K562 (cell line): ENCODE measurements around the gene TAF1A. TPM values are rescaled to one million over a fixed set of nuclear protein-coding genes. Genes with fewer than 3 reads are reported as not detected.
A peak's percentile ranks its signal among the peaks of the same experiment; 100 is the strongest.

Experiments
- ATAC-seq: fragments of 200-7000 bp; cut with Tn5 transposase; 3 replicates; pipeline ENCODE4 v1.9.1; 2020; ENCODE audit warnings: moderate library complexity
- BruUV-seq: library from RNA; stranded (reverse); fragments of 400-500 nt; replicated peaks from 2 replicates; lab custom pipeline; 2021; lab: Mats Ljungman, UMichigan
- CTCF ChIA-PET: fragments of 300-600 bp; formaldehyde crosslinking; extraction: SDS; loops from one replicate; lab custom pipeline; 2021; ENCODE audit warnings: low intra/inter-chr PET ratio; lab: Yijun Ruan, JAX
- POLR2A ChIA-PET: fragments of 300-600, 350-650 bp; sonication (Branson Sonifier 250); formaldehyde crosslinking; extraction: SDS; loops from one replicate; lab custom pipeline; 2021; ENCODE audit warnings: antibody characterized with exemption, inconsistent platforms; lab: Yijun Ruan, JAX
- DNase-seq, 4 experiments: peaks; one replicate each; pipeline versions ENCODE4 v3.0.0 to v3.0.0-alpha.2; 2011 to 2018; ENCODE audit warnings: low spot score in 3 of 4, mixed read lengths in 3 of 4; ENCODE audit errors: extremely low read depth in 1 of 4
- FAIRE-seq: peaks from 2 replicates; lab custom pipeline; 2011; peaks lifted over from hg19 to GRCh38; lab: Jason Lieb, UNC
- H2AFZ ChIP-seq: 2 replicates; pipeline ENCODE4 v1.6.0; 2011; ENCODE audit warnings: low read depth, low read length, control low read depth, inconsistent platforms
- H3K27ac ChIP-seq: fragments of 200-600 bp; 3 replicates; pipeline ENCODE4 v1.8.0; 2011; ENCODE audit warnings: low read depth, mild to moderate bottlenecking, control low read depth, inconsistent platforms, low read length, moderate library complexity, mixed read lengths; ENCODE audit errors: extremely low read depth
- H3K27me3 ChIP-seq, 2 experiments: fragments of 300-600 bp in 1 of 2; 2 replicates in 1 of 2; 3 replicates in 1 of 2; pipeline versions ENCODE4 v1.6.0 to v1.8.0; 2011; ENCODE audit warnings: inconsistent platforms in 2 of 2, low read length in 2 of 2, mild to moderate bottlenecking in 1 of 2, mixed read lengths in 1 of 2, moderate library complexity in 1 of 2; ENCODE audit not compliant: control insufficient read depth in 2 of 2, insufficient read depth in 2 of 2
- H3K36me3 ChIP-seq: fragments of 300-600 bp; 3 replicates; pipeline ENCODE4 v1.8.0; 2011; ENCODE audit warnings: mild to moderate bottlenecking, low read length, inconsistent platforms; ENCODE audit not compliant: control insufficient read depth, insufficient read depth
- H3K4me1 ChIP-seq, 2 experiments: fragments of 200-600 bp in 1 of 2; replicated peaks in 1 of 2; 2 replicates in 1 of 2; 3 replicates in 1 of 2; pipeline versions ENCODE4 v1.5.1 to v1.8.0; 2011; ENCODE audit warnings: inconsistent platforms in 2 of 2, low read length in 2 of 2, mild to moderate bottlenecking in 1 of 2, mixed read lengths in 1 of 2, moderate library complexity in 1 of 2; ENCODE audit not compliant: control insufficient read depth in 2 of 2, insufficient read depth in 2 of 2
- H3K4me2 ChIP-seq: 2 replicates; pipeline ENCODE4 v1.6.1; 2011; ENCODE audit warnings: low read length, control low read depth, inconsistent platforms, mixed read lengths; ENCODE audit not compliant: insufficient read depth
- H3K4me3 ChIP-seq: fragments of 200-600 bp; sonication (generic), shearing (Covaris generic); 2 replicates; pipeline ENCODE4 v1.5.1; 2016; ENCODE audit warnings: control low read depth, inconsistent platforms
- H3K79me2 ChIP-seq: fragments of 200-600 bp; 3 replicates; pipeline ENCODE4 v1.8.0; 2011; ENCODE audit warnings: low read length, inconsistent platforms; ENCODE audit not compliant: control insufficient read depth, insufficient read depth
- H3K9ac ChIP-seq, 2 experiments: 2 replicates each; pipeline versions ENCODE4 v1.6.0 to v1.6.1; 2011; ENCODE audit warnings: low read depth in 2 of 2, low read length in 2 of 2, control low read depth in 1 of 2, inconsistent platforms in 1 of 2, mild to moderate bottlenecking in 1 of 2, mixed read lengths in 1 of 2; ENCODE audit not compliant: insufficient read depth in 1 of 2
- H3K9me1 ChIP-seq: one replicate; pipeline ENCODE4 v1.6.0; 2011; ENCODE audit warnings: inconsistent platforms, mild to moderate bottlenecking, low read length, moderate library complexity; ENCODE audit not compliant: control insufficient read depth, insufficient read depth
- H3K9me3 ChIP-seq: replicated peaks from 2 replicates; pipeline ENCODE4 v1.5.1; 2011; ENCODE audit warnings: low read depth, low read length, inconsistent platforms; ENCODE audit not compliant: control insufficient read depth, insufficient read depth
- H4K20me1 ChIP-seq: replicated peaks from 2 replicates; pipeline ENCODE4 v1.6.1; 2011; ENCODE audit warnings: low read length, inconsistent platforms, mixed read lengths; ENCODE audit not compliant: control insufficient read depth, insufficient read depth
- HDAC8 ChIP-seq: fragments of 450-650 bp; IDR thresholded peaks from 2 replicates; pipeline ENCODE4 v1.6.1; 2016; ENCODE audit warnings: mild to moderate bottlenecking, missing genetic modification characterization, moderate library complexity, missing compliant biosample characterization
- KAT8 ChIP-seq: fragments of 450-650 bp; IDR thresholded peaks from 2 replicates; pipeline ENCODE4 v1.6.1; 2016; ENCODE audit warnings: low read depth, mild to moderate bottlenecking
- KDM5B ChIP-seq: fragments of 200-600 bp; sonication (generic); IDR thresholded peaks from 2 replicates; pipeline ENCODE4 v1.6.1; 2012; ENCODE audit warnings: low read depth, mild to moderate bottlenecking, moderate library complexity, low read length, control low read depth, inconsistent platforms; ENCODE audit not compliant: insufficient replicate concordance
- SAFB2 ChIP-seq: fragments of 200-400 bp; formaldehyde crosslinking; IDR thresholded peaks from 2 replicates; pipeline ENCODE4 v1.6.1; 2018; ENCODE audit warnings: borderline replicate concordance, low read length, low read depth, moderate library complexity; ENCODE audit not compliant: severe bottlenecking
- SMARCC2 ChIP-seq: fragments of 450-650 bp; IDR thresholded peaks from 2 replicates; pipeline ENCODE4 v1.6.1; 2017; ENCODE audit warnings: antibody characterized with exemption, moderate library complexity, mild to moderate bottlenecking, low read depth
- TAF9B ChIP-seq: fragments of 450-650 bp; IDR thresholded peaks from 2 replicates; pipeline ENCODE4 v1.6.1; 2018; ENCODE audit warnings: mild to moderate bottlenecking; ENCODE audit not compliant: partially characterized antibody
- ZNF282 ChIP-seq: sonication (generic); formaldehyde crosslinking; IDR thresholded peaks from 2 replicates; pipeline ENCODE4 v1.8.1; 2023; ENCODE audit warnings: missing genetic modification reagents
- ZNF324 ChIP-seq: fragments of 250-450 bp; sonication (Bioruptor Pico); IDR thresholded peaks from 2 replicates; pipeline ENCODE4 v1.4.0; 2020; ENCODE audit warnings: mild to moderate bottlenecking
- ZNF707 ChIP-seq: fragments of 250-450 bp; sonication (Bioruptor Pico); conservative IDR thresholded peaks from 2 replicates; pipeline ENCODE4 v1.8.0; 2022; ENCODE audit warnings: inconsistent platforms, mild to moderate bottlenecking, moderate library complexity
- WGBS: fragments of 100-300 bp; shearing (Covaris generic); methylation state at CpG from one replicate; pipeline ENCODE4 v1.1.6; 2016; ENCODE audit warnings: low coverage, mixed read lengths; ENCODE audit not compliant: insufficient coverage; ENCODE audit errors: missing lambda C conversion rate; 5-methylcytosine and 5-hydroxymethylcytosine counted together
- in situ Hi-C: fragments of 300-500 bp; cut with MboI; formaldehyde crosslinking; loops from 4 replicates; pipeline ENCODE4 v1.15.0; 2018; ENCODE audit warnings: inconsistent platforms, mixed read lengths
- intact Hi-C: fragments of 100-400 bp; cut with micrococcal nuclease; formaldehyde crosslinking; loops from 2 replicates; pipeline ENCODE4 v1.14.2; 2022
- polyA plus RNA-seq, 8 experiments: library from polyadenylated mRNA; depleted of rRNA in 4 of 8; stranded (reverse) in 5 of 8; unstranded in 3 of 8; fragments of >200 nt; fragmentation: Nextera tagmentation in 2 of 8; fragmentation: Illumina TruSeq in 1 of 8; extraction: Ambion mirVana in 2 of 8; extraction: Trizol in 1 of 8; gene quantifications; 2 replicates each; pipeline versions ENCODE4 v1.2.1 to v1.2.3, GENCODE V29; 2011 to 2014; ENCODE audit warnings: inconsistent platforms in 1 of 8, missing spikeins in 1 of 8
- total RNA-seq, 7 experiments: library from RNA; depleted of rRNA in 6 of 7; stranded (reverse); fragments of >200 nt in 6 of 7; fragmentation: Illumina TruSeq in 2 of 7; extraction: Trizol in 2 of 7; gene quantifications; 2 replicates each; pipeline versions ENCODE4 v1.2.1 to v1.2.3, GENCODE V29; 2011 to 2021; ENCODE audit warnings: low replicate concordance in 1 of 7
- TF ChIP-seq, protein P1 (sequence below), 3 experiments: IDR thresholded peaks in 2 of 3; conservative IDR thresholded peaks in 1 of 3; 2 replicates each; pipeline ENCODE4 v1.5.1; 2011 to 2012; ENCODE audit warnings: low read length in 3 of 3, mild to moderate bottlenecking in 3 of 3, control low read depth in 2 of 3, improper control_type of control experiment in 1 of 3, inconsistent platforms in 1 of 3, low read depth in 1 of 3, mixed read lengths in 1 of 3, moderate library complexity in 1 of 3; ENCODE audit not compliant: insufficient read depth in 2 of 3

Gene TAF1A
- total and polyA plus RNA-seq, 9 of the 15 experiments (the other 6 are each of a cell fraction or from before 2014, with no cell fraction given), result 17.8 to 36.8 (median 25.3) TPM

DNA sequence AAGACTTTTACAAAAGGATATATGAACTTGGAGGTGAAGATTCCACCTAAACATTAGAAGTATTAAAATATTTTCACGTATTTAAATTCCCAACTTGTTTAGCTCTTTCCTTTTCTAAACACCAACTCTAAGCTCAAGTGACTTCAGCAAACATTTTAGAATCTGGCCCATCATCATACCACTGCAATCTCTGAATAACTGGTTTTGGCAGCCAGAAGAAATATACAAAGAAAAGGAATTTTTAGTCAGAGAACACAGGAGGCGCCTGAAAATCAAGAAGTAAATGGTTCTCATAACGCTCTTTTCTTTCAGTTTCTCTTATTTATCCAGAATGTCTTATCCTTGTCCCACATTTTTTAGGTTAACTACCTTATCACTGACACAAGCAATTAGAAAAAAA, 10.4 kb downstream of the TAF1A start:
- peaks cover 78% of the 10 kb centered on the region for H3K36me3 ChIP-seq
- POLR2A ChIA-PET, result no interaction called here
- ATAC-seq (no peak), DNase-seq (no peak)
- H3K4me1 ChIP-seq, result no peaks in the 10 kb centered on the region
- in situ Hi-C loops, result no loop called here
- no peaks in the 10 kb centered on the region for H3K9me3 ChIP-seq
- no TSS peak for BruUV-seq
- no peaks in the 10 kb centered on the region for H4K20me1 ChIP-seq
- H2AFZ ChIP-seq, result no peak overlapping the region
- H3K9ac ChIP-seq, result no peak overlapping the region
- CTCF ChIA-PET, result no interaction called here
- WGBS, result 92% methylated on average over 3 of the region's 3 CpGs
- H3K27me3 ChIP-seq, result no peaks in the 10 kb centered on the region
- no peak overlapping the region for H3K4me2 ChIP-seq
- TF ChIP-seq SAFB2 (no peak), SMARCC2 (no peak), HDAC8 (tag) (no peak), KDM5B (no peak), KAT8 (no peak), ZNF282 (CRISPR knock-in tag) (no peak), TAF9B (no peak)
- TF ChIP-seq, all 486 proteins: peak for 0
- FAIRE-seq, result no peak
- H3K4me3 ChIP-seq, result no peak overlapping the region
- intact Hi-C loops, result no loop called here
- peaks cover 8% of the 10 kb centered on the region; the same call in 1 of the 3 replicates for H3K79me2 ChIP-seq
- no peak overlapping the region for H3K27ac ChIP-seq
- no peaks in the 10 kb centered on the region for H3K9me1 ChIP-seq

DNA sequence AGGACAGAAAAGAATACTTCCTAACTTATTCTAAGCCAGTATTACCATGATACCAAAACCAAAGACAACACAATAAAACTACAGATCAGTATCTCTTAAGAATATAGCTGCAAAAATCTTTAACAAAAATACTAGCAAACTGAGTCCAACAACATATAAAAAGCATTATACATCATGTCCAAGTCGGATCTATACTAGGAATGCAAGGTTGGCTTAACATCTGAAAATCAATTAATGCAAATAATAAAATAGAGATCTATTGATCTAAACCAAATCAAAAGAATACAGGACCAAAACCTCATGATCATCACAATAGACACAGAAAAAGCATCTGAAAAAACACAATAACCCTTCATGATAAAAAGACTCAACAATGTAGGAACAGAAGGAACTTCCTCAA, 18.9 kb downstream of the TAF1A start:
- Histone ChIP-seq H3K9me1 (no peaks in the 10 kb centered on the region), H3K4me1 (no peaks in the 10 kb centered on the region), H3K27ac (no peak overlapping the region), H3K36me3 (peaks cover 89% of the 10 kb centered on the region), H3K9ac (no peak overlapping the region), H3K27me3 (no peaks in the 10 kb centered on the region), H3K9me3 (no peaks in the 10 kb centered on the region; the same call in 1 of the 2 replicates), H3K4me2 (no peak overlapping the region), H3K4me3 (no peak overlapping the region), H3K79me2 (peaks cover 2% of the 10 kb centered on the region; the same call in 1 of the 3 replicates), H4K20me1 (no peaks in the 10 kb centered on the region), H2AFZ (no peak overlapping the region)
- in situ Hi-C loops, result no loop called here
- no peak for FAIRE-seq
- ChIA-PET POLR2A (no interaction called here), CTCF (no interaction called here)
- 100% methylated on average over 1 of the region's 1 CpG for WGBS
- ATAC-seq, result no peak
- DNase-seq, result no peak
- TF ChIP-seq ZNF324 (CRISPR knock-in tag) (peak; percentile 91), ZNF707 (no peak)
- TF ChIP-seq, protein P1, sequence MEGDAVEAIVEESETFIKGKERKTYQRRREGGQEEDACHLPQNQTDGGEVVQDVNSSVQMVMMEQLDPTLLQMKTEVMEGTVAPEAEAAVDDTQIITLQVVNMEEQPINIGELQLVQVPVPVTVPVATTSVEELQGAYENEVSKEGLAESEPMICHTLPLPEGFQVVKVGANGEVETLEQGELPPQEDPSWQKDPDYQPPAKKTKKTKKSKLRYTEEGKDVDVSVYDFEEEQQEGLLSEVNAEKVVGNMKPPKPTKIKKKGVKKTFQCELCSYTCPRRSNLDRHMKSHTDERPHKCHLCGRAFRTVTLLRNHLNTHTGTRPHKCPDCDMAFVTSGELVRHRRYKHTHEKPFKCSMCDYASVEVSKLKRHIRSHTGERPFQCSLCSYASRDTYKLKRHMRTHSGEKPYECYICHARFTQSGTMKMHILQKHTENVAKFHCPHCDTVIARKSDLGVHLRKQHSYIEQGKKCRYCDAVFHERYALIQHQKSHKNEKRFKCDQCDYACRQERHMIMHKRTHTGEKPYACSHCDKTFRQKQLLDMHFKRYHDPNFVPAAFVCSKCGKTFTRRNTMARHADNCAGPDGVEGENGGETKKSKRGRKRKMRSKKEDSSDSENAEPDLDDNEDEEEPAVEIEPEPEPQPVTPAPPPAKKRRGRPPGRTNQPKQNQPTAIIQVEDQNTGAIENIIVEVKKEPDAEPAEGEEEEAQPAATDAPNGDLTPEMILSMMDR (IDR thresholded peaks at IDR 0.05 in 2 of 3, conservative IDR thresholded peaks at IDR 0.05 in 1 of 3; ENCODE audit: insufficient read depth in 2 of 3, low read depth in 1 of 3, low read length in 3 of 3), result no peak
- no TSS peak for BruUV-seq
- intact Hi-C loops, result no loop called here
